SHP77 (cell line): Measurements from ENCODE around the gene ZMYM4.
"Not testable (repeated sequence)": the region's sequence is repeated elsewhere in the genome, so short reads cannot be mapped to it uniquely, and the experiment has no call there.

Experiments
- DNase-seq, 2 experiments: peaks; one replicate each; lab custom pipeline; 2025; lab: John Stamatoyannopoulos, UW

Gene ZMYM4

GRCh38 chr1:35268282-35269200 lies at the start of gene ZMYM4:
Gene ZMYM4 (plus strand): TSS chr1:35268709. CDS start chr1:35269047, 338 bp downstream.
- peak; percentile 95 for DNase-seq

GRCh38 chr1:35220976-35221375 lies 47.5 kb upstream of the ZMYM4 start:
- peak in 1 of 2 experiments; percentile 28 for DNase-seq

- DNase-seq: no peak
These were observed 46.0 kb upstream of the ZMYM4 start for GRCh38 chr1:35222322-35223083.

- DNase-seq: no peak
These were observed 45.4 kb upstream of the ZMYM4 start for GRCh38 chr1:35223084-35223630.

- no peak for DNase-seq
These were observed 42.0 kb upstream of the ZMYM4 start for GRCh38 chr1:35226546-35226945.

GRCh38 chr1:35229587-35230360 lies 38.7 kb upstream of the ZMYM4 start:
- no peak for DNase-seq

GRCh38 chr1:35231287-35231686 lies 37.2 kb upstream of the ZMYM4 start:
- DNase-seq: no peak

- not testable (repeated sequence) for DNase-seq
These were observed 31.7 kb upstream of the ZMYM4 start for GRCh38 chr1:35236772-35237171.

GRCh38 chr1:35243691-35244090 lies 24.8 kb upstream of the ZMYM4 start:
- peak; percentile 71 to 77 for DNase-seq

- no peak for DNase-seq
These were observed 21.3 kb upstream of the ZMYM4 start for GRCh38 chr1:35247256-35247655.

GRCh38 chr1:35253941-35254340 lies 14.6 kb upstream of the ZMYM4 start:
- no peak for DNase-seq

- DNase-seq: no peak
These were observed 13.2 kb upstream of the ZMYM4 start for GRCh38 chr1:35255276-35255675.

GRCh38 chr1:35259561-35259960 lies 8.9 kb upstream of the ZMYM4 start:
- no peak for DNase-seq

- no peak for DNase-seq
These were observed 6.9 kb upstream of the ZMYM4 start for GRCh38 chr1:35261412-35262120.

GRCh38 chr1:35264035-35264434 lies 4.5 kb upstream of the ZMYM4 start:
- DNase-seq: no peak

- no peak for DNase-seq
These were observed 3.6 kb upstream of the ZMYM4 start for GRCh38 chr1:35264871-35265270.

GRCh38 chr1:35266306-35266705 lies 2.2 kb upstream of the ZMYM4 start:
- DNase-seq: no peak

- no peak for DNase-seq
These were observed 886 bp downstream of the ZMYM4 start for GRCh38 chr1:35269201-35269988.

GRCh38 chr1:35269989-35270289 lies 1.4 kb downstream of the ZMYM4 start:
- DNase-seq: no peak

GRCh38 chr1:35270836-35271235 lies 2.3 kb downstream of the ZMYM4 start:
- DNase-seq: no peak

- no peak for DNase-seq
These were observed 5.7 kb downstream of the ZMYM4 start for GRCh38 chr1:35274197-35274596.
